Rectal smooth muscle tissue (tissue), 1 donor: Measurements from ENCODE around the gene RNF39.
A peak's percentile ranks its signal among the peaks of the same experiment; 100 is the strongest.

ENCODE experiments used
- H3K27ac ChIP-seq: one replicate; pipeline ENCODE4 v1.7.0; 2013; ENCODE audit warnings: low read depth, low read length, inconsistent platforms
- H3K27me3 ChIP-seq: one replicate; pipeline ENCODE4 v1.7.0; 2013; ENCODE audit warnings: low read length; ENCODE audit not compliant: control insufficient read depth, insufficient read depth
- H3K36me3 ChIP-seq: one replicate; pipeline ENCODE4 v1.7.0; 2013; ENCODE audit warnings: low read length; ENCODE audit not compliant: control insufficient read depth, insufficient read depth
- H3K4me1 ChIP-seq: one replicate; pipeline ENCODE4 v1.7.0; 2013; ENCODE audit warnings: low read length; ENCODE audit not compliant: control insufficient read depth, insufficient read depth
- H3K4me3 ChIP-seq: one replicate; pipeline ENCODE4 v1.7.0; 2013; ENCODE audit warnings: low read length
- H3K9ac ChIP-seq: one replicate; pipeline ENCODE4 v1.7.0; 2013; ENCODE audit warnings: low read length

RNF39 gene

DNA sequence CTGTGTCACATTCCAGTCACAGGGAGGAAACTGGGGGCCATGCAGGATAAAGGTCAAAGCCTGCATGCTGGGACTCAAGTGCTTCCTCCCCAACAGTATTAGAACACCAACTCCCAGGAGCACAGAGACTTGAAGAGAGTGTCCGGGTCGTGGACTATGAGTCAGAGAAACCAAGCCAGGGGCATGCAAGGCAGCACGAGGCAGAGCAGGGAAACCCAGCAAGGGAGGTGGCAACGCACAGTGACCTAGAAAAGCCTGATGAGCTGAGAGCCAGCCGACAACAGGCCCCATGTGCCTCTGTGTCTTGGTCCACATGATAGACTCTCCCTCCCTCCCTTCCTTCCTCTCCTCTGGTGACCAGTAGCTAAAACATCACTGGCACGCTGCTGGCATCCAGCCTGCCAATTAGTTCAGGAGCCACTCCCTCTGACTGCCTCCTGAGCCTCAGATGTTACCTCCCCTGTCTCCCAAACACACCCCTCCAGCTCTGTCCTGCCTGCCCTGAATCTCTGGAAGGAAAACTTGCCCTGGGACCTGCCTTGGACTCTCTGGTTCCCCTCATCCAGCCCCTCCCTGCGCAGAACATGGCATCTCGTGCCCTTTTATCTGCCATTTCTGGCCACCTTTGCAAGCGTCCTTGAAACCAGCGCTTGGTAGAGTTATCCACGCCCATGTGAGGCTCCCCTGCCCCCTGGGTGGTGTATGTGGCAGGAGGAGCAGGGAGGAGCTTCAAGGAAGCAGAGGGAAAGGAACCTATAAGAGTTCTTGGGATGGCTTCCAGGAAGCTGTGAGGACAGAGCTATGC, 16.2 kb upstream of the RNF39 start:
- no peaks in the 10 kb centered on the region for H3K36me3 ChIP-seq
- H3K27ac ChIP-seq: no peak overlapping the region
- H3K27me3 ChIP-seq: peaks cover 2% of the 10 kb centered on the region
- H3K4me1 ChIP-seq: no peaks in the 10 kb centered on the region
- H3K4me3 ChIP-seq: no peak overlapping the region
- no peak overlapping the region for H3K9ac ChIP-seq

DNA sequence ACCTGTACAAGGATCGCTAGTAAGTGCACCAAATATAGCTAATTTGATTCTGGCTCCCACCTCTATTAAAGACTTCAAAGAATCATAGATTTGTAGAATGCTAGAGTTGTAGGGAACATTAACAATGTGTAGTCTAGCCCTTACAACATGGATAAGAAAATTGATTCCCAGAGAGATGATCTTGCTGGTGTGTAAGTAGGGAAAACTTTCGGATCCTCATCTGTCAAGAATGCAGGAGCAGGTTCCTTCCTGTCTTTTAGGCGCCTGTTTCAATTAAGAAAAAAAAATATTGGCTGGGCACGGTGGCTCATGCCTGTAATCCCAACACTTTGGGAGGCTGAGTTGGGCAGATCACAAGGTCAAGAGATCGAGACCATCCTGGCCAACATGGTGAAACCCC, 12.3 kb upstream of the RNF39 start:
- Histone ChIP-seq H3K4me3 (no peak overlapping the region), H3K9ac (no peak overlapping the region), H3K27me3 (no peaks in the 10 kb centered on the region), H3K36me3 (no peaks in the 10 kb centered on the region), H3K27ac (no peak overlapping the region), H3K4me1 (no peaks in the 10 kb centered on the region)

DNA sequence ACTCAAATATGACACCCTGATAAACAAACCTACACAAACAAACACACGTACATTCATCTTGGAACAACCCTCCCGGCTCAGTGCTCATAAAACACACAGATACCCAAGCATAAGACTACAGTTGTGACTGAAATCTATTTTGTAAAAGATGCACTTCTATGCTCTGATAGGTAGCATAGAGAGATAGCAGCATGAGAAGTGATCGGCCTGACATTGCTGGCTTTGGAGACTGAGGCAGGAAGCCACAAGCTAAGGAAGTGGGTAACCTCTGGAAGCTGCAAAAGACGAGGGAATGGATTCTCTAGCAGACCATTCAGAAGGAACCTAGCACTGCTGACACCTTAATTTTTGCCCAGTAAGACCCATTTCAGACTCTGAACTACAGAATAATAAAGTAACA, 1.6 kb upstream of the RNF39 start:
- Histone ChIP-seq H3K27ac (no peak overlapping the region), H3K36me3 (no peaks in the 10 kb centered on the region), H3K4me1 (peaks cover 2% of the 10 kb centered on the region), H3K27me3 (peaks cover 20% of the 10 kb centered on the region), H3K4me3 (no peak overlapping the region), H3K9ac (no peak overlapping the region)

DNA sequence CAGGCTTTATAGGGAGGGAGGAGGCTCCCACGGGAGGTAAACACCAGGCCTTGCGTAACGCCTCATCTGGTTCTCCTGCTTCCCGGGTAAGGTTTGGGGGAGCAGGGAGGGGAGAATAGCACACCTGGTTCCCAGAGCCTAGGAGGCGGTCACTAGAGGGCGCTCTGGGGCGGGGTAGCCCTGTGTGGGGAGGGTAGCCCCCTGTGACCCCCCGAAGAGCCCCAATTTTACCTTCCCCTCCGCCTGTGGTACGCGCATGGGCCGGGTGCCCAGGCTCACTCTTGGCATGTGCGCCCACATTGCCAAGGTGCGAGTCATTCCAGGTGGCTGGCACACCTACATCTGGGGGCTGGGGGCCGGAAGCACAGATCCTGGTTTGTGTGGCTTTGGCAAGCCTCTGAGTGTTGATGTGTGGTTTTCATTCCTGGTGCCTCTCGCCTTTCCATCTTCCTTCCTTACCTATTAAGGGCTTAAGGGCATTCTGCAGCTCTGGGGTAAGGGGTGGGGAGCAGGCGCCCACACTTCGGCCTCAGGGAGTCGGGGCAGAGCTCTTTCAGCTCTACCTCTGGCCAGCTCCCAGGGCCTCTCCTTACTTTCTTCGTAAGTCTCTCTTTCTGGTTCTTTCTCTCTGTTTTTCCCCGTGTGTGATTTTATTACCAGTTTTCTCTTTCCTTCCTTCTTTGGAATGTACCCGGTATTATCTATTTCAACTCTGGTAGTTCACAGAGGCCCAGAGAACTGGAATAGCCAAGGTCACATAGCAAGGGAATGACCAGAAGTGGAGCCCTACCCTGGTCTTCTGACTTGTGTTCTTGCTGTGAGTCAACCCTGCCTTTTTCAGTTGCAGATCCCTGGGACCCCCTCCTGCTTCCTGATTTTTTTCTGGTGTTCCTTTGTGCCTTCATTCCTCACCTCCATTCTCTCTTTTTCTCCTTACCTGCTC, 492 bp upstream of the RNF39 start:
- Histone ChIP-seq H3K4me3 (no peak overlapping the region), H3K27me3 (peaks cover 23% of the 10 kb centered on the region), H3K27ac (no peak overlapping the region), H3K36me3 (no peaks in the 10 kb centered on the region), H3K4me1 (peaks cover 2% of the 10 kb centered on the region), H3K9ac (no peak overlapping the region)

DNA sequence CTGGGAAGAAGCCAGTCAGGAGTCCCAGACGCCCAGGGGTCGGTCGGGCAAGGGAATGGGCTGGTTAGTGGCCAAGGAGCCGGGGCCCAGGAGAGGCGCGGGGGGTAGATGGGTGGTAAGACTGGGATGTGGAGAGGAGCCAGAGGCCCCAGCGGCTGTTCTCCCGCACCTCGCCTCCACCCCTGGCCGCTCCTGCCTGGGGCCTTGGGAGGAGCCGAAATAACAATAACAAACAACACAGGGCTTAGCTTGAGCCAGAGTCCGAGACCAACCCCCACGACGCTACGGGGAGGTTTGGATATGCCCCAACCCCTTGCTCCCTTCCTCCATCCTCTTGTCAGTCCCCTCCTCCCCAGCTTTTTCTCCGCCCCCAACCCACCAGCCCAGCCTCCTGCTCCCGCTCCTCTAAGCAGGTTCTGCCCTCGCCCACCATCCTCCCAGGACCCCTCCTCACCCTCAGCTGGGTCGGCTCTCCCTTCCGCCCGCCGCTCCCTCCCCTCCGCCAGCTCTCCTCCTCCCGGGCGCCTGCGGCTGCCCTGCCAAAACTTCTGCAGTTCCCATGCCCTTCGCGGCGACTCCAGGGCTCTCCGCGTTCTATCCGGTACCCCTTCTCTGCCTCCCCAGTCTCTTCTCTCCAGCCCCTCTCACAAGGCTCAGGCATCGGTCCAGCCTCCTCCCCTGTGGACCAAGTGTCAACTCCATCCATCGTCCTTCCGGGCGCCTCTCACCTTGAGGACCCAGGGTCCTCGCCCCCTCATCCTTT, 1.1 kb downstream of the RNF39 start:
- H3K36me3 ChIP-seq: peaks cover 6% of the 10 kb centered on the region
- peaks cover 23% of the 10 kb centered on the region for H3K27me3 ChIP-seq
- peaks cover 2% of the 10 kb centered on the region for H3K4me1 ChIP-seq
- H3K9ac ChIP-seq: no peak overlapping the region
- H3K4me3 ChIP-seq: peak overlapping the region; percentile 46
- no peak overlapping the region for H3K27ac ChIP-seq

DNA sequence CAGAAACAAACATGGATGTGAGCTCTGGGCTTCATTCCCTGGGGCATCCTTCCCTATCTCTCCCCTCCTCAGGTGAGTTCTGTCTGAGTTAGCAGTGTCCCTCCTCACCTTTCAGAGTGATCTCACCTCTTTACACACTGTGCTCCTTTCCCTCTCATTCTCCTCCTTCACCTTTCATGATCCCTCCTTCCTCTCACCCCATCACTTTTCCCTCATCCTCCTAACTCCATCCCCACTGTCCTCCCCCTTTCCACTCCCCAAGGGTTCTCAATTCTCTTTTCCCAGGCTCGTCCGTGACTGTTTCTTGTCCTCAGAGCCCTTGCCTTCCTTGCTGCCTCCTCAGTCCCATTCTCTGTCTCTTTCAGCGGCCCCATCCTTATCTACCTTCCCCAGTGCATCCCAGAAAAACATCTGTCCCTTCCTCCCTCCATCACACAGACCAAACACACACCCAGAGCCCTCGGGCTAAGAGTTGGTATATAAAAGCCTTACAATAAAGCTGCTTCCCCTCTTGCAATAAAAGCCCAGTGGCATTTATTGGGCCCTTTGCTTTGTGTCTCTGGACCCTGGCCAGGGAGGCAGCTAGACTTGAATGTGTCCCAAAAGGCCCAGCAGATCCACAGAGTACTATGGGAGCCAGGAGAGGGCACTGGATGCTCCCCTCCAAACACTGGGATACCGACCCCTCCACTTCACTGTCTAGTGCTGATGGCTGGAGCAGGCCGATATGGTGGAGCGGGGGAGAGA, 1.9 kb downstream of the RNF39 start:
- no peak overlapping the region for H3K9ac ChIP-seq
- H3K27me3 ChIP-seq: peaks cover 23% of the 10 kb centered on the region
- H3K36me3 ChIP-seq: peaks cover 10% of the 10 kb centered on the region
- H3K4me1 ChIP-seq: peaks cover 2% of the 10 kb centered on the region
- H3K4me3 ChIP-seq: no peak overlapping the region
- H3K27ac ChIP-seq: no peak overlapping the region

DNA sequence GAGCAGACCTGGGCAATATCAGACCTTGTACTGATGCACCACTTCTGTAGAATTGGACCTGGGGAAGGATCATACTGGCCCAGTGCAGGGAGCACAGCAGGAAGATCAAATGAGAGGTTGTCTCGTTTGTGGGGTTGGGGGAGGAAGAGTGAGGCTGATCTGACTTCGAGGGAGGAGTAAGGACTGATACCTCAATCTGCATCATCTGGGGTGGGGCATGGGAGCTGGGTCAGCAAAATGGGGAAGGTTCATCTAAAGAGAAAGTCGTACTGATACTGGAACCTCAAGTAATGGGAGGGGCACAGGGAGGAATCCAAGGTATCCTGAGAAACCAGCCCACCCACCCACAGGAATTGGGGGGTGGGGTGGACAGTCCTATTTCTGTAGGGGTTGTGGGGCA, 3.7 kb downstream of the RNF39 start:
- H3K9ac ChIP-seq: no peak overlapping the region
- no peak overlapping the region for H3K4me3 ChIP-seq
- H3K4me1 ChIP-seq: peaks cover 9% of the 10 kb centered on the region
- H3K27ac ChIP-seq: no peak overlapping the region
- peaks cover 23% of the 10 kb centered on the region for H3K27me3 ChIP-seq
- H3K36me3 ChIP-seq: peaks cover 10% of the 10 kb centered on the region

DNA sequence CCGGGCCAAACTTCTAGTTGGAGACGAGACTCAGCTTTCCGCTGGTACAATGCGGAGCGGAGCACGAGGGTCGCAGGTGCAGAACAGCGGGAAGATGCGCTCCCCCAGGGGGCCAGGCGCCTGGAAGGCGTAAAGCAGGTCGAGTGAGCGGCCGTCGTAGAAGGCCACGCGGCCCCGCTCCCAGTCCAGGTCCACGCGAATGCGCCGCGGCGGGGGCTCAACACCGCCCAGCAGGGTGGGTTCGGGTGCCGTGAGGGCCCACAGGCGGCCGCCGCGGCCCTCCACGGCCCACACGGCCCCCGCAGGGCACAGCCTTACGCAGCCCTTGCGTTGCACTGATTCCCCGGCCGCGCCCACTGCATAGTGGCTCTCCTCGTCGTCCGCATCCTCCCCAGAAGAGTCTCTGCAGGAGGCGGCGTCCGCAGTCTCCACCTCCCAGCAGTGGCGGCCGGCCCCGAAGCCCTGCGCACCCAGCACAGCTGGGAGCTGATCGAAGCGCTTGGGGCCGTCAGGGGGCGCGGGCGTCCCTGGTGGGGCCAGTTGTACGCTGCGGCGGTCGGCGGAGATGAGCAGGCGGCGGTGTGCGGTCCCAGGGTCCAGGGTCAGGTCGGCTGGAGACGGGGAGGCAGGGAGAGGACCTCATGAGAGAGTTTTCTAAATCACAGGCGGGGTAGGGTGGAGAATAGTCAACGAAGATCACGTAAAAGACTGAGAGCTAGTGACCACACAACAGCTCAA, 4.3 kb downstream of the RNF39 start:
- Histone ChIP-seq H3K27me3 (peaks cover 23% of the 10 kb centered on the region), H3K9ac (no peak overlapping the region), H3K4me3 (no peak overlapping the region), H3K27ac (no peak overlapping the region), H3K4me1 (peaks cover 9% of the 10 kb centered on the region), H3K36me3 (peaks cover 10% of the 10 kb centered on the region)

DNA sequence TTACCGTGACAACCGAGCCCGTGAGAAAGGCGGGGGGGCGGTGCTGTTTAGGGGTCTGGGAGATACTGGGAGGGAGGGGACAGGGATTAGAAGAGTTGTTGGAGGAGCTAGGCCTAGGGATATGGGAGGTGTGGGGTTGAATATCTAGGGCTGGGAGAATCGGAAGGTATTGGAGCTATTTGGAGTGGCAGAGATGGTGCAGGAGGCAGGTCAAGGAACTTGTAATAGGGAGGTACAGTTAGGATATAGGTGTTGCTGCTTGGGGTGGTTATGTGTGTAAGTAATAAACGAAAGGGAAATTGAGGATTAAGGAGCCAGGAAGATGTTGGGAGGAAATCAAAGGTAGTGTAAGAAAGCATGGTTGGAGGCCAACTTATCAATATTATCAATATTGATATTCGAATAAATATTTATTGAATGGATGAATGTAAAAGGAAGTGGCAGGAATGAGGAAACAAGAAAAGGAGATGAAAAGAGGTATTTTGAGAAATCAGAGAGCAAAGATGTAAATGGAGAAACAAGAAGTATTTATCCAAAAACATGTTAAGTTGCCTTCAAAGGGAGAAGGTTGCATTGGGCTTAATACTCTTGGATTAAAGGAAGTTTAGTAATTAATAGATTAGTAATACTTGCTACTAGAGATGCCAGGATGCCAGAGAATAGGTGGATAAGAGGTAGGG, 8.0 kb downstream of the RNF39 start:
- peaks cover 11% of the 10 kb centered on the region for H3K4me1 ChIP-seq
- peak overlapping the region; percentile 95 for H3K4me3 ChIP-seq
- peak overlapping the region; percentile 83 for H3K27ac ChIP-seq
- H3K27me3 ChIP-seq: peaks cover 7% of the 10 kb centered on the region
- H3K9ac ChIP-seq: peak overlapping the region; percentile 75
- H3K36me3 ChIP-seq: peaks cover 10% of the 10 kb centered on the region

DNA sequence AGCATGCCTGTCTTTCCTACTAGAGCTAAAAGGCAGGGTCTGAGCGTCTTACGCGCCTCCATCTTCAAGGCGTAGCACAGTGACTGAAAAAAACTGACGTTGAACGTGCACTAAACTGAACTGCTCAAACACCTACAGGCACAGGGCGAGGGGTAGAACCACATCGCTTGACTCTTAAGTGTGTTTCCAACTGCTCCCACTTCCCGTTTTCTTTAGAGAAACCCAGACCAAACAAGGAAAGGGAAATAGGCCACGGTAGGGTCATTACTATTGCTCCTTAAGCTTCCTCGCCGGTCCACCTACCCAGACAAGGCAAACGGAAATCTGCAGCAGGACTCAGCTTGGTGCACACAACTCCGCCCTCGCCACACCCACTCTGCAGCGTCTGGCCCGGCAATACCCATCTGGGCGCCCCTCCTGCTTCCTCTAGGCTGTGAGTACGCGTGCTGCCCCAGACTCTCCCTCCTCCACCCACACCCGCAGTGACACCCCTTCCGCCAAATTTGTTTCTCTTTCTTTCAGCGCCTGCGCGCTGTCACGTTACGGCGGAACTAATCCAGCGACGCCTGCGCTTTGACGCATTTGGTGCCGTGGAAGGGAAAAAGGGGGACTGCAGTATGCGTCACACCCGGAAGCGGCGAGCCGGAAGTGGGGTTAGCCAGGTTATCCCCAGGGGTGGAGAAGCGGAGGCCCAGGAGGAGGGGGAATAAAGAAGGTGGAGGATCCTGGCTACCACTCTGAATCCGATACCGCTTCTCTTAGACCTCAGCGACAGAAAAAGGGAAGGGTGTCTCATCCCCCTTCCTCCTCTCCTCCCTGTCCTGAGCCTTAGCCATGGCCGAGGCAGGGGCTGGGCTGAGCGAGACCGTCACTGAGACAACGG, 8.8 kb downstream of the RNF39 start, which contains the start of gene PPP1R11:
PPP1R11 (plus strand) TSS at position 622 of the 883 bp plus-strand sequence; CDS start at position 835, 213 bp downstream.
- Histone ChIP-seq H3K4me1 (peaks cover 16% of the 10 kb centered on the region), H3K4me3 (peak within 1 kb of the TSS; percentile 95), H3K9ac (peak within 1 kb of the TSS; percentile 75), H3K27me3 (no peaks in the 10 kb centered on the region), H3K27ac (peak within 1 kb of the TSS; percentile 83), H3K36me3 (peaks cover 10% of the 10 kb centered on the region)
